OCI-LY7 (cell line): ENCODE data around the gene STAT4. TPM values are rescaled to one million over a fixed set of nuclear protein-coding genes. Genes with fewer than 3 reads are reported as not detected.

ENCODE experiments used
- BruUV-seq: library from RNA; stranded (reverse); fragments of 400-500 nt; replicated peaks from 2 replicates; lab custom pipeline; 2021; lab: Mats Ljungman, UMichigan
- CTCF ChIA-PET: fragments of 300-600 bp; sonication (Branson Sonifier 250); formaldehyde crosslinking; loops from one replicate; lab custom pipeline; 2022; ENCODE audit warnings: antibody characterized with exemption; ENCODE audit not compliant: unreplicated experiment; lab: Charles Lee
- POLR2A ChIA-PET: fragments of 300-600 bp; sonication (Branson Sonifier 250); formaldehyde crosslinking; loops from one replicate; lab custom pipeline; 2022; ENCODE audit warnings: antibody characterized with exemption; lab: Charles Lee
- DNase-seq: peaks from one replicate; pipeline ENCODE4 v3.0.0-alpha.2; 2015; ENCODE audit warnings: low spot score
- H2AFZ ChIP-seq: fragments of 200-600 bp; sonication (generic), shearing (Covaris generic); 2 replicates; pipeline ENCODE4 v1.6.1; 2014; ENCODE audit warnings: mild to moderate bottlenecking, antibody characterized with exemption, low read length, moderate library complexity
- H3K27ac ChIP-seq: fragments of 200-600 bp; sonication (generic); 2 replicates; pipeline ENCODE4 v1.5.1; 2014; ENCODE audit warnings: mixed run types, low read depth, mild to moderate bottlenecking, moderate library complexity, low read length, inconsistent platforms; ENCODE audit not compliant: poor library complexity, severe bottlenecking
- H3K36me3 ChIP-seq: fragments of 200-600 bp; sonication (generic); 2 replicates; pipeline ENCODE4 v1.6.1; 2014; ENCODE audit warnings: mild to moderate bottlenecking, antibody characterized with exemption, low read length, moderate library complexity, mixed read lengths; ENCODE audit not compliant: insufficient read depth
- H3K4me1 ChIP-seq: fragments of 200-600 bp; sonication (generic); 2 replicates; pipeline ENCODE4 v1.5.1; 2014; ENCODE audit warnings: mild to moderate bottlenecking, low read length; ENCODE audit not compliant: insufficient read depth, poor library complexity, severe bottlenecking
- H3K4me2 ChIP-seq: fragments of 200-600 bp; sonication (generic); 2 replicates; pipeline ENCODE4 v1.6.1; 2014; ENCODE audit warnings: mild to moderate bottlenecking, low read length
- H3K4me3 ChIP-seq: fragments of 200-600 bp; sonication (generic); 2 replicates; pipeline ENCODE4 v1.5.1; 2014; ENCODE audit warnings: mild to moderate bottlenecking, low read depth, low read length; ENCODE audit not compliant: poor library complexity, severe bottlenecking
- H3K79me2 ChIP-seq: fragments of 200-600 bp; sonication (generic); 2 replicates; pipeline ENCODE4 v1.6.1; 2016; ENCODE audit warnings: low read depth, mild to moderate bottlenecking, low read length, moderate library complexity, mixed read lengths; ENCODE audit not compliant: insufficient read depth
- H3K9me2 ChIP-seq: fragments of 200-600 bp; sonication (generic); 2 replicates; pipeline ENCODE4 v1.6.1; 2016; ENCODE audit warnings: mild to moderate bottlenecking, low read length, mixed read lengths; ENCODE audit not compliant: insufficient read depth
- H3K9me3 ChIP-seq: fragments of 200-600 bp; sonication (generic); 2 replicates; pipeline ENCODE4 v1.6.1; 2014; ENCODE audit warnings: mild to moderate bottlenecking, mixed run types, low read length, mixed read lengths
- H4K20me1 ChIP-seq: fragments of 200-600 bp; sonication (generic); 2 replicates; pipeline ENCODE4 v1.6.1; 2014; ENCODE audit warnings: mild to moderate bottlenecking, antibody characterized with exemption, low read length, moderate library complexity, mixed read lengths; ENCODE audit not compliant: insufficient read depth
- CTCF ChIP-seq: fragments of 200-600 bp; sonication (generic); conservative IDR thresholded peaks from 2 replicates; pipeline ENCODE4 v1.5.1; 2014; ENCODE audit warnings: mild to moderate bottlenecking, antibody characterized with exemption, low read length, moderate library complexity, mixed read lengths
- EZH2phosphoT487 ChIP-seq: fragments of 200-600 bp; sonication (generic); IDR thresholded peaks from 2 replicates; pipeline ENCODE4 v1.6.1; 2018; ENCODE audit warnings: low read depth, borderline replicate concordance, mild to moderate bottlenecking, mixed run types, antibody characterized with exemption, low read length, moderate library complexity, mixed read lengths
- intact Hi-C: fragments of 100-400 bp; cut with micrococcal nuclease; formaldehyde crosslinking; loops from one replicate; pipeline ENCODE4 v1.10.0; 2022; ENCODE audit not compliant: unreplicated experiment
- total RNA-seq, 2 experiments: library from RNA; depleted of rRNA in 1 of 2; stranded (reverse); fragments of >200 nt in 1 of 2; shearing (Covaris generic) in 1 of 2; gene quantifications; 2 replicates each; pipeline ENCODE4 v1.2.3, GENCODE V29; 2014 to 2022

The STAT4 gene
- total RNA-seq, 2 experiments from 2014 or later: not detected

DNA sequence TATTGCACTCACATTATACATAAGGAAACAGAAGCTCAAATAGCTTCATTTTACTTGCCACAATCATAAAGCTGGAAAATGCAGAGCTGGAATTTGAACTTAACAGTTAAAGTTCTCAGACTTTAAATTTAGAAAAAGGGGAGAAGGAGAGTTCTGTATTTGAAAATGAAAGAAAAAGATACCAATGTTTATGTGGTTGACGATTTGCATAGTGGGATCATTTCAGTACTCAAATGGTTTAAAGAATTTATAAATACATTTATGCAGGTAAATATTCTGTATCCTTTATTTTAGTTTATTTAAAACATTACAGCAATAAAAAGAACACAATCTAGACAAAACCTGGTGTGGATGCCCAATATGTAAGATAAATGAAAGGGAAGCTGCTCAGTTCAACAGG, 25.5 kb upstream of the STAT4 start:
- intact Hi-C loops: no loop called here
- BruUV-seq: no TSS peak
- H3K27ac ChIP-seq: no peak overlapping the region
- no peaks in the 10 kb centered on the region for H4K20me1 ChIP-seq
- H3K4me2 ChIP-seq: no peak overlapping the region
- no peaks in the 10 kb centered on the region for H3K9me2 ChIP-seq
- no peaks in the 10 kb centered on the region for H3K9me3 ChIP-seq
- POLR2A ChIA-PET: no interaction called here
- no peaks in the 10 kb centered on the region for H3K4me1 ChIP-seq
- H3K36me3 ChIP-seq: no peaks in the 10 kb centered on the region
- H3K4me3 ChIP-seq: no peak overlapping the region
- DNase-seq: no peak
- no peaks in the 10 kb centered on the region for H3K79me2 ChIP-seq
- CTCF ChIA-PET: no interaction called here
- H2AFZ ChIP-seq: no peak overlapping the region
- TF ChIP-seq EZH2phosphoT487 (no peak), CTCF (no peak)

DNA sequence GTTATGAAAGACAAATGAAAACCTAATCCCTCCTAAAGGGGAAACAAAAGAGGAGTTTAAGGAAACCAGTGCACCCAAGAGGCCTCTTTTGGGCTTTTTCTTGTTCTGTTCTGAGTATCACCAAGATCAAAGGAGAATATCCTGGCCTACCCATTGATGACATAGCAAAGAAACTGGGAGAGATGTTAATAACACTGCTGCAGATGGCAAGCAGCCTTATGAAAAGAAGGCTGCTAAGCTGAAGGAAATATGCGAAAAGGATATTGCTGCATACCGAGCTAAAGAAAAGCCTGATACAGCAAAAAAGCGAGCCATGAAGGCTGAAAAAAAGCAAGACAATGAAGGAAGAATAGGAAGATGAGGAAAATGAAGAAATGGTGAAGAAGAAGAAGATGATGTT, 23.6 kb upstream of the STAT4 start:
- no peaks in the 10 kb centered on the region for H3K79me2 ChIP-seq
- no peak overlapping the region for H3K4me3 ChIP-seq
- H4K20me1 ChIP-seq: no peaks in the 10 kb centered on the region
- no peak overlapping the region for H3K27ac ChIP-seq
- no peaks in the 10 kb centered on the region for H3K9me3 ChIP-seq
- H3K9me2 ChIP-seq: no peaks in the 10 kb centered on the region
- TF ChIP-seq CTCF: no peak
- no peak for TF ChIP-seq EZH2phosphoT487
- H3K36me3 ChIP-seq: no peaks in the 10 kb centered on the region
- CTCF ChIA-PET: no interaction called here
- intact Hi-C loops: no loop called here
- POLR2A ChIA-PET: no interaction called here
- H3K4me1 ChIP-seq: no peaks in the 10 kb centered on the region
- no peak for DNase-seq
- no TSS peak for BruUV-seq
- H2AFZ ChIP-seq: no peak overlapping the region
- H3K4me2 ChIP-seq: no peak overlapping the region

GRCh38 chr2:191173206-191173605, 22.4 kb upstream of the STAT4 start:
- Histone ChIP-seq H4K20me1 (no peaks in the 10 kb centered on the region), H3K4me2 (no peak overlapping the region), H3K4me1 (no peaks in the 10 kb centered on the region), H3K9me3 (no peaks in the 10 kb centered on the region), H3K4me3 (no peak overlapping the region), H2AFZ (no peak overlapping the region), H3K79me2 (no peaks in the 10 kb centered on the region), H3K36me3 (no peaks in the 10 kb centered on the region), H3K9me2 (no peaks in the 10 kb centered on the region), H3K27ac (no peak overlapping the region)
- ChIA-PET CTCF (interaction anchor here (0.6 kb wide), 1 partner anchor 92 kb away, joined by 3 read pairs; no protein-coding TSS in a partner anchor), POLR2A (interaction anchor here (0.7 kb wide), 1 partner anchor 489 kb away, joined by 3 read pairs; no protein-coding TSS in a partner anchor)
- TF ChIP-seq CTCF (no peak), EZH2phosphoT487 (no peak)
- no TSS peak for BruUV-seq
- no peak for DNase-seq
- intact Hi-C loops: no loop called here
